Transverse colon (tissue), 4 donors: ENCODE measurements around the gene PTPRJ. TPM values are rescaled to one million over a fixed set of nuclear protein-coding genes. Genes with fewer than 3 reads are reported as not detected.

Experiments
- DNase-seq: peaks from one replicate; pipeline ENCODE4 v3.0.0-alpha.2; 2019
- H3K27ac ChIP-seq, 4 donors: fragments of 200-600 bp; sonication (generic); 2 replicates each; pipeline ENCODE4 v1.5.1; 2016 to 2018; ENCODE audit warnings: inconsistent platforms in 4 of 4
- H3K27me3 ChIP-seq: fragments of 200-600 bp; sonication (generic); 2 replicates; pipeline ENCODE4 v1.5.1; 2017; ENCODE audit warnings: inconsistent platforms
- H3K36me3 ChIP-seq, 4 donors: fragments of 200-600 bp; sonication (generic); 2 replicates each; pipeline ENCODE4 v1.5.1; 2017 to 2019; ENCODE audit warnings: inconsistent platforms in 4 of 4
- H3K4me1 ChIP-seq, 4 donors: fragments of 200-600 bp; sonication (generic); 2 replicates each; pipeline ENCODE4 v1.5.1; 2017 to 2020; ENCODE audit warnings: inconsistent platforms in 4 of 4
- H3K4me3 ChIP-seq, 4 donors: fragments of 200-600 bp; sonication (generic); 1 replicate in 1 of 4; 2 replicates in 3 of 4; pipeline versions ENCODE4 v1.5.1 to v1.6.1; 2017 to 2019; ENCODE audit warnings: inconsistent platforms in 4 of 4
- H3K9me3 ChIP-seq, 2 donors: fragments of 200-600 bp; sonication (generic); 2 replicates each; pipeline ENCODE4 v1.5.1; 2017 to 2019; ENCODE audit warnings: inconsistent platforms in 2 of 2
- EP300 ChIP-seq: sonication (generic); formaldehyde crosslinking; IDR thresholded peaks from one replicate; pipeline ENCODE4 v1.6.1; 2017; ENCODE audit warnings: antibody characterized with exemption, low read depth
- POLR2A ChIP-seq: fragments of 450-650 bp; IDR thresholded peaks from one replicate; pipeline ENCODE4 v1.6.1; 2016; ENCODE audit warnings: antibody characterized with exemption, mild to moderate bottlenecking, moderate library complexity
- POLR2AphosphoS5 ChIP-seq, 3 donors: sonication (generic); formaldehyde crosslinking; IDR thresholded peaks; one replicate each; pipeline ENCODE4 v1.6.1; 2016; ENCODE audit warnings: antibody characterized with exemption in 3 of 3
- WGBS, 2 donors: methylation state at CpG; one replicate each; pipeline ENCODE4 v1.1.5; 2018; ENCODE audit warnings: low coverage in 1 of 2; 5-methylcytosine and 5-hydroxymethylcytosine counted together
- in situ Hi-C, 4 donors: fragments of 200-750 bp; cut with MboI; loops; one replicate each; pipeline versions ENCODE4 v1.15.0 to v1.15.1; 2017; ENCODE audit warnings: low sequenced_read_pairs in 3 of 4, low pct_ligation_motif_present in 1 of 4, low pct_unique_long_range_greater_than_20kb in 1 of 4
- intact Hi-C: fragments of 100-400 bp; cut with DNase I; formaldehyde crosslinking; loops from one replicate; pipeline ENCODE4 v1.15.1; 2023; ENCODE audit warnings: low total_unique reads
- total RNA-seq, 4 donors: library from RNA; depleted of rRNA; stranded (reverse); fragments of >200 nt; gene quantifications; one replicate each; pipeline ENCODE4 v1.1.0, GENCODE V29; 2016
- TF ChIP-seq, protein P1 (sequence below), 5 experiments: fragments of 200-600 bp in 3 of 5; fragments of 450-650 bp in 2 of 5; sonication (generic) in 3 of 5; IDR thresholded peaks; 1 replicate in 2 of 5; 2 replicates in 3 of 5; pipeline ENCODE4 v1.5.1; 2016 to 2017; ENCODE audit warnings: antibody characterized with exemption in 5 of 5, inconsistent platforms in 3 of 5, mild to moderate bottlenecking in 2 of 5, moderate library complexity in 1 of 5

Gene PTPRJ
- total RNA-seq, 4 donors from 2014 or later, result 25.3 to 40.8 (median 31.7) TPM

DNA sequence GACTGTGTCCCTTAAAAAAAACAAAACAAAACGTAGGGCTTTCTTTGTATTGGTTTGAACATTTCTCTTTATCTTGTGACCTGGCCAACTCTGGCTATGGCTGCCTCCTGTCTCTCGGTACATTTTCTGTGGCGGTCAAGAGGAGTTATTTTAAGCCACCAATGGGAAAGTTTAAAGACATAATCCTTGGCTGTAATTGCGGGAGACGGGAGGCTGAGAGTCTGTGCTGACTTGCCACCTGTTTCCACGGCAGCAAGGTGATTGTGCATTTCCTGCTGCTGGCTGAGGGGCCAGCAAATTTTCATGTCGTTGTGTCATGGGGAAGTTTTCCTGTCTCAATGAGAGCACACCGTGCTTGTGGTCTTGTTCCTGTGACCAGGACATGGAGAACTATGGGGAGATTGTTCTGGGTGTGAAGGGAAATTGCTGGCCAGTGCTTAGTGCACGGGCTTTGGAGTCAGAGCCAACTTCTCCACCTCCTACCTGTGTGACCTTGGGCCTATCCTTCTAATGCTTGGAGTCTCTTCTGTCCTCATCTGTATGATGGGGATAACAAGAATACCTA lies 11.0 kb downstream of the PTPRJ start:
- peak; percentile 50 for DNase-seq
- WGBS, 2 donors, result 0 to 24% methylated on average over 3 to 9 of the region's 9 CpGs
- in situ Hi-C loops, result no loop called here

DNA sequence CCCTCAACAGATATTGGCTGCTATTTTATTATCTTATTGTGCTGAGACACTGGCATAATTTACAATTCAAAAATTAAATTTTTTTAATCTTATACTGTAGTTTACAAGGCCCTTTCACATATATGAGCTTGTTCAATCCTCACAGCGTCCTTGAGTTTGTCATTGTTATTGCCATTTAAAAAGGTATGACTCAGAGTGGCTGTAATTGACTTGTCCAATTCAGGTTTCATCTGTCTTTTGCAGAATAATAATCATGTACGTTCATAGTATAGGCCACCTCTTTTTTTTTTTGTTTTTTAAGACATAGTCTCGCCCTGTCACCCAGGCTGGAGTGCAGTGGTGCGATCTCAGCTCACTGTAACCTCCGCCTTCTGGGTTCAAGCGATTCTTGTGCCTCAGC lies 11.5 kb downstream of the PTPRJ start:
- intact Hi-C loops, result no loop called here
- no peak overlapping the region for H3K4me3 ChIP-seq
- DNase-seq, result no peak
- 81 to 84% methylated on average over 6 of the region's 6 CpGs for WGBS, 2 donors
- peak overlapping the region; percentile 66 to 76 (median 70) for H3K27ac ChIP-seq
- TF ChIP-seq POLR2A (no peak), EP300 (no peak), POLR2AphosphoS5 (IDR thresholded peaks at IDR 0.05) (no peak)
- TF ChIP-seq, protein P1, sequence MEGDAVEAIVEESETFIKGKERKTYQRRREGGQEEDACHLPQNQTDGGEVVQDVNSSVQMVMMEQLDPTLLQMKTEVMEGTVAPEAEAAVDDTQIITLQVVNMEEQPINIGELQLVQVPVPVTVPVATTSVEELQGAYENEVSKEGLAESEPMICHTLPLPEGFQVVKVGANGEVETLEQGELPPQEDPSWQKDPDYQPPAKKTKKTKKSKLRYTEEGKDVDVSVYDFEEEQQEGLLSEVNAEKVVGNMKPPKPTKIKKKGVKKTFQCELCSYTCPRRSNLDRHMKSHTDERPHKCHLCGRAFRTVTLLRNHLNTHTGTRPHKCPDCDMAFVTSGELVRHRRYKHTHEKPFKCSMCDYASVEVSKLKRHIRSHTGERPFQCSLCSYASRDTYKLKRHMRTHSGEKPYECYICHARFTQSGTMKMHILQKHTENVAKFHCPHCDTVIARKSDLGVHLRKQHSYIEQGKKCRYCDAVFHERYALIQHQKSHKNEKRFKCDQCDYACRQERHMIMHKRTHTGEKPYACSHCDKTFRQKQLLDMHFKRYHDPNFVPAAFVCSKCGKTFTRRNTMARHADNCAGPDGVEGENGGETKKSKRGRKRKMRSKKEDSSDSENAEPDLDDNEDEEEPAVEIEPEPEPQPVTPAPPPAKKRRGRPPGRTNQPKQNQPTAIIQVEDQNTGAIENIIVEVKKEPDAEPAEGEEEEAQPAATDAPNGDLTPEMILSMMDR (IDR thresholded peaks at IDR 0.05), result no peak
- in situ Hi-C loops, result no loop called here
- H3K4me1 ChIP-seq, result peaks cover 20 to 81% (median 40%) of the 10 kb centered on the region in 4 donors
- H3K9me3 ChIP-seq, result no peaks in the 10 kb centered on the region
- H3K36me3 ChIP-seq, result no peaks in the 10 kb centered on the region
- H3K27me3 ChIP-seq, result no peaks in the 10 kb centered on the region

More for the DNA sequence above, 11.0 kb downstream of the PTPRJ start:
- H3K27ac ChIP-seq, result peak overlapping the region; percentile 66 to 76 (median 70)
- H3K4me1 ChIP-seq, result peaks cover 22 to 81% (median 46%) of the 10 kb centered on the region in 4 donors
- no peaks in the 10 kb centered on the region for H3K36me3 ChIP-seq
- H3K27me3 ChIP-seq, result no peaks in the 10 kb centered on the region
- H3K4me3 ChIP-seq, result no peak overlapping the region
- intact Hi-C loops, result no loop called here
- H3K9me3 ChIP-seq, result no peaks in the 10 kb centered on the region
- peak in 2 of 3 donors; percentile 48 to 51 for TF ChIP-seq POLR2AphosphoS5 (IDR thresholded peaks at IDR 0.05)
- TF ChIP-seq POLR2A, result peak; percentile 56
- TF ChIP-seq EP300, result no peak
- TF ChIP-seq, protein P1 (IDR thresholded peaks at IDR 0.05), result no peak

DNA sequence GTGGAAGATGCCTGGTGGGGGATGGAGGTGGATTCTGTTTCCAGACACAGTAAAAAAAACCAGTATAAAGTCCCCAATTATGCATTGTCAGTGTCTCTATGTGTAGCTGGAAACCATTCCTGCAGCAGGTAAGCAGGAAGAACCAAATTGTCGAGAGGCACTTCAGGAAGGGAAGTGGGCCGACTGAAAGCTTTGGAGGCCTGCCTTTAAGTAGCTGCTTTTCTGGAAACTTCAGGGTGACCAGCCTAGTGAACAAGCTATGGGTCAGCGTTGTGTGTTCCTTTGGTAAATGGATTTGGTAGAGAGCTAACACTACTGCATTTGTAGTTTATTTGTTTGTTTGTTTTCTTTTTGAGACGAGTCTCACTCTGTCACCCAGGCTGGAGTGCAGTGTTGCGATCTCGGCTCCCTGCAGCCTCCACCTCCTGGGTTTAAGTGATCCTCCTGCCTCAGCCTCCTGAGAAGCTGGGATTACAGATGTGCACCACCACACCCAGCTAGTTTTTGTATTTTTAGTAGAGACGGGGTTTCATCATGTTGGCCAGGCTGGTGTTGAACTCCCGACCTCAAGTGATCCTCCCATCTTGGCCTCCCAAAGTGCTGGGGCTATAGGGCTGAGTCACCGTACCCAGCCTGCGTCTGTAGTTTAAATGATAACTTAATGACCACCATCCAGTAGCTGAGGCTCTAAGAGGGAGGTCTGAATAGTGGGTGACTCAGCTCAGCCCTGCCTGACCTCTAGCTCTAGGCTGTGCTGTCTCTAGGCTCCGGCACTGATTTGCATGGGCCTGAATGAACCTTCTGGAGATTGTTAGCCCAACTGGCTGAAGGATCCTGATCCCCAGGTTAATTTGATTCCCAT lies 12.8 kb downstream of the PTPRJ start:
- Histone ChIP-seq H3K36me3 (no peaks in the 10 kb centered on the region), H3K27me3 (no peaks in the 10 kb centered on the region), H3K9me3 (no peaks in the 10 kb centered on the region), H3K4me3 (no peak overlapping the region), H3K27ac (peak overlapping the region in 3 of 4 donors; percentile 33 to 76 (median 36)), H3K4me1 (peaks cover 15 to 79% (median 32%) of the 10 kb centered on the region in 4 donors)
- intact Hi-C loops, result no loop called here
- in situ Hi-C loops, result no loop called here
- 61 to 77% methylated on average over 6 to 11 of the region's 11 CpGs for WGBS, 2 donors
- DNase-seq, result peak; percentile 46
- TF ChIP-seq, protein P1 (IDR thresholded peaks at IDR 0.05), result no peak
- TF ChIP-seq POLR2AphosphoS5 (IDR thresholded peaks at IDR 0.05) (no peak), POLR2A (no peak), EP300 (no peak)

DNA sequence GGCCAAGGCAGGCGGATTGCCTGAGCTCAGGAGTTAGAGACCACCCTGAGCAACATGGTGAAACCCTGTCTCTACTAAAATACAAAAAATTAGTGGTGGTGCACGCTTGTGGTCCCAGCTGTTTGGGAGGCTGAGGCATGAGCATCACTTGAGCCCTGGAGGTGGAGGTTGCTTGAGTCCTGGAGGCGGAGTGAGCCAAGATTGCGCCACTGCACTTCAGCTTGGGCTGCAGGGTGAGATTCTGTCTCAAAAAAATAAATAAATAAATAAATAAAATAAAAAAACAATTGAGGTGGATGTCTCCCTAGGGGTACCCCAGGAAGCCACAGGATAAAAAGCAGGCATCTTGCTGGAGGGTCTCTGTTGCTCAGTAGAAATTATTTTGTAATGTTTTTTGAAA lies 14.1 kb downstream of the PTPRJ start:
- no peak for DNase-seq
- H3K27me3 ChIP-seq, result no peaks in the 10 kb centered on the region
- H3K4me1 ChIP-seq, result peaks cover 13 to 82% (median 38%) of the 10 kb centered on the region in 4 donors
- no peak overlapping the region for H3K27ac ChIP-seq
- H3K9me3 ChIP-seq, result no peaks in the 10 kb centered on the region
- TF ChIP-seq POLR2A (no peak), POLR2AphosphoS5 (IDR thresholded peaks at IDR 0.05) (no peak), EP300 (no peak)
- TF ChIP-seq, protein P1 (IDR thresholded peaks at IDR 0.05), result no peak
- intact Hi-C loops (no loop called here), in situ Hi-C loops (no loop called here)
- H3K4me3 ChIP-seq, result no peak overlapping the region
- whole genome bisulfite sequencing, 2 donors, result 98% methylated on average over 4 of the region's 4 CpGs; no CpG with 5 or more reads in 1 of the 2 donors
- no peaks in the 10 kb centered on the region for H3K36me3 ChIP-seq
